ENCODE measurements around the gene HMGXB4.

The HMGXB4 gene

DNA sequence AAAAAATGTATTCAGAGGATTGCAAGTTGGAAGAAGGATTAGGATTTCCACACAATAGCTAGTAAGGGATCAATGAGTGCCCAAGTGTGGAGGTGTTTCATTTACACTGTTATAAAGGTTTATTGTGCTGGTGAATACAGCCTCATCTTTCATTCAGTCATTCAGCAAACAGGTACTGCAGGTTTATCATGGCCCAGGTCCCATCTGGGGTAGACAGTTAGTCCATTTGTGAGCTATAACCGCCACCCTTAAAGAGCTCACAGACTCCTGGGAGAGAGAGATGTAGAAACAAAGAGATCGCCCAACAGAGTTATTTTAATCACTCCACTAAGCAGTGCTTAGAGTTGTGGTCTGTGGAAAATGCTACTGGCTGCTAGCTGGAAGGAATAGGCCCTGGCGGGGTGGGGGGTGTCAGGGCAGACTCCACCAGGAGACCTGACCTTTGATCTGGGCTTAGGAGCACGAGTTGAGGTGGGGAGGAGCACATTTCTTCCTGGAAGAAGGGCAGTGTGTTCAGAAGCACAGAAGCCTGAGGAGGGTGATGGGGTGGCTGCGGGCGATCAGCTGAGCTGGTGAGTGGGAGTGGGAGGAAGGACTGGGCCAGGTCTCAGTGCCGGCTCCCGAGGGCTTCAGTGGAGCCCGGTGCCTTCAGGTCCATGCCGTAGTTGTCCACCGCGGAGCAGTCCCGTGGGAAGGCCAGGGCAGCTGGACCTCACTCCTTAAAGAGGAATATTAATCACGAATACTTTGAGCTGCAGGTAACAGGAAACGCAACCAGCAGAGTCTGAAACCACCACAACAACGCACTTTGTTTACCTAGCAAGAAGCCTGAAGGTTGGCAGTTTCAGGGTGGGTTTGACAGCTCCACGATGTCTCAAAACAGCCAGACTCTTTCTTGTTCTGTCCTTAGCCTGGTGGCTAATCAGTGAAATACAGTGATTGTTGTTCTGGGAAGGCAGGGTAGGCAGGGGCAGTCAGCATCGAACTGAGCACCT, 53.6 kb downstream of the HMGXB4 start:
- Histone ChIP-seq H3K79me2 (ENCODE audit: control insufficient read depth, low read length) (no peaks in the 10 kb centered on the region), H3F3A (ENCODE audit: control insufficient read depth, insufficient read depth) (no peaks in the 10 kb centered on the region), H3K4me3 (ENCODE audit: low read length) (no peak overlapping the region), H3K9me3 (ENCODE audit: control insufficient read depth, insufficient read depth, low read length) (no peaks in the 10 kb centered on the region), H3K9me2 (replicated peaks; ENCODE audit: control insufficient read depth, low read length) (no peaks in the 10 kb centered on the region), H3K27me3 (ENCODE audit: control insufficient read depth, low read length) (no peaks in the 10 kb centered on the region), H3K4me2 (ENCODE audit: low read length) (peak overlapping the region; percentile 12; the same call in 1 of the 2 replicates), H3K27ac (ENCODE audit: low read depth, low read length) (no peak overlapping the region), H4K20me1 (ENCODE audit: control insufficient read depth, insufficient read depth, low read depth, low read length) (no peaks in the 10 kb centered on the region), H3K36me3 (ENCODE audit: control insufficient read depth, low read length) (no peaks in the 10 kb centered on the region), H3K4me1 (ENCODE audit: control insufficient read depth, low read length) (peaks cover 64% of the 10 kb centered on the region)
- TF ChIP-seq, protein P1, sequence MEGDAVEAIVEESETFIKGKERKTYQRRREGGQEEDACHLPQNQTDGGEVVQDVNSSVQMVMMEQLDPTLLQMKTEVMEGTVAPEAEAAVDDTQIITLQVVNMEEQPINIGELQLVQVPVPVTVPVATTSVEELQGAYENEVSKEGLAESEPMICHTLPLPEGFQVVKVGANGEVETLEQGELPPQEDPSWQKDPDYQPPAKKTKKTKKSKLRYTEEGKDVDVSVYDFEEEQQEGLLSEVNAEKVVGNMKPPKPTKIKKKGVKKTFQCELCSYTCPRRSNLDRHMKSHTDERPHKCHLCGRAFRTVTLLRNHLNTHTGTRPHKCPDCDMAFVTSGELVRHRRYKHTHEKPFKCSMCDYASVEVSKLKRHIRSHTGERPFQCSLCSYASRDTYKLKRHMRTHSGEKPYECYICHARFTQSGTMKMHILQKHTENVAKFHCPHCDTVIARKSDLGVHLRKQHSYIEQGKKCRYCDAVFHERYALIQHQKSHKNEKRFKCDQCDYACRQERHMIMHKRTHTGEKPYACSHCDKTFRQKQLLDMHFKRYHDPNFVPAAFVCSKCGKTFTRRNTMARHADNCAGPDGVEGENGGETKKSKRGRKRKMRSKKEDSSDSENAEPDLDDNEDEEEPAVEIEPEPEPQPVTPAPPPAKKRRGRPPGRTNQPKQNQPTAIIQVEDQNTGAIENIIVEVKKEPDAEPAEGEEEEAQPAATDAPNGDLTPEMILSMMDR (IDR thresholded peaks at IDR 0.05; ENCODE audit: low read depth, low read length, poor library complexity, severe bottlenecking): no peak
- TF ChIP-seq EZH2phosphoT487 (IDR thresholded peaks at IDR 0.05; ENCODE audit: borderline replicate concordance, low read length): no peak

DNA sequence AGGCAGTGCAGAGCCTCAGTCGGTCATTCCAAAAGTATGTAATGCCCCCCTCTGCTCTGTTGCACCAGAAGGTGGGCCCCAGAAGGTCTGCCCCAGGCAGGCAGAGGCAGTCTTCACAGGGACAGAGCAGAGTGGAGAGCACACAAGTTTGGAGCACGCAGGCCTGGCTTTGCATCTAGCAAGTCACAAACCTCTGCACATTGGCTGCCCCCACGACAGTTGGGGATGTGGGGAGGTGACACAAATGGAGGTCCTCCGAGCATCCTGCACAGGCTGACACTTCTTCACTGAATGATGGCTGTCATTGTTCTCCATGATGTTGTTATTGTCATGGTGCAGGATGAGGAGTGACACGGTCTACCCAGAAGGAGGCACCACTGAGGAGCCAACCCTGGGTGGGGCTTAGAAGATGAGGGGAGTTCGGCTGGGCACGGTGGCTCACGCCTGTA, 54.3 kb downstream of the HMGXB4 start:
- Histone ChIP-seq H3K27me3 (ENCODE audit: control insufficient read depth, low read length) (no peaks in the 10 kb centered on the region), H3K4me3 (ENCODE audit: low read length) (no peak overlapping the region), H3K4me2 (ENCODE audit: low read length) (peak overlapping the region; percentile 12; the same call in 1 of the 2 replicates), H3K9me2 (replicated peaks; ENCODE audit: control insufficient read depth, low read length) (no peaks in the 10 kb centered on the region), H3F3A (ENCODE audit: control insufficient read depth, insufficient read depth) (no peaks in the 10 kb centered on the region), H3K36me3 (ENCODE audit: control insufficient read depth, low read length) (no peaks in the 10 kb centered on the region), H3K27ac (ENCODE audit: low read depth, low read length) (no peak overlapping the region), H3K4me1 (ENCODE audit: control insufficient read depth, low read length) (peaks cover 56% of the 10 kb centered on the region), H4K20me1 (ENCODE audit: control insufficient read depth, insufficient read depth, low read depth, low read length) (no peaks in the 10 kb centered on the region), H3K9me3 (ENCODE audit: control insufficient read depth, insufficient read depth, low read length) (no peaks in the 10 kb centered on the region), H3K79me2 (ENCODE audit: control insufficient read depth, low read length) (no peaks in the 10 kb centered on the region)
- TF ChIP-seq EZH2phosphoT487 (IDR thresholded peaks at IDR 0.05; ENCODE audit: borderline replicate concordance, low read length): no peak
- TF ChIP-seq, protein P1 (IDR thresholded peaks at IDR 0.05; ENCODE audit: low read depth, low read length, poor library complexity, severe bottlenecking): no peak

DNA sequence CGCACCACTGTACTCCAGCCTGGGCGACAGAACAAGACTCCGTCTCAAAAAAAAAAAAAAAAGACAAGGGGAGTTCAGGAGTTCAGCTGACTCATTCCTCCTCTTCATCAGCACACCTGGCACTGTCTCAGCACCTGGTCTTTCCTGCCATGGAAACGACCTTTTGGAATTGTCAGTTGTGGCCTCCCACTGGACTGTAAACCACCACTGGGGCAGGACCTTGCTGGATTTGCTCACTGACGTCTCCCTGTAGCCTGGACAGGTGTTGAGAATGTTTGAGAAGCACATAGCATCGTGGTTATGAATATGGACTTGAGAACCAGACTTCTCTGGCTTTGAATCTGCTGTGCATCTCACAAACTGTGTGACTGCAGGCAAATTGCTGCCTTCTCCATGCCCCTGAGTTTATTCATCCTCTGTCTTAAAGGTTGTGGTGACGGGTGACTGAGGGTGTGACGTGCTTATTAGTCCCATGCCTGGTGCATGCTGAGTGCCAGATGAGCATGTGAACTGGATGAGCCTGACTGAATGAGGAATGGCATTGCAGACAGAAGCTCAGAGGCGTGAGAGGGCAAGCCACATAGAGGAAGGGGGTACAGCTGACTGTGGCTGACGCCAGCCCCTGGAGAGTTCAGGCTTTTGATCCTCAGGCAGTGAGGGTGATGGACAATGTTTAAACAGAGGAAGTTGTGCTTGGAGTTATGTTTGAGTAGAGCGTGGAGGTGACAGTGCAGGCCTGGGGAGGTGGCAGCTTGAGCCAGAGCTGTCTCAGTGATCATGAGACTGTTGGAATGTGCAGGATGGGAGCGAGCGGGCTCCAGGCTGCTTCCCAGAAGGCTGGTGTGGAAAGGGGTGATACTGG, 55.1 kb downstream of the HMGXB4 start:
- Histone ChIP-seq H3K4me3 (ENCODE audit: low read length) (no peak overlapping the region), H3K27ac (ENCODE audit: low read depth, low read length) (no peak overlapping the region), H3K9me2 (replicated peaks; ENCODE audit: control insufficient read depth, low read length) (no peaks in the 10 kb centered on the region), H3K27me3 (ENCODE audit: control insufficient read depth, low read length) (no peaks in the 10 kb centered on the region), H4K20me1 (ENCODE audit: control insufficient read depth, insufficient read depth, low read depth, low read length) (no peaks in the 10 kb centered on the region), H3K4me1 (ENCODE audit: control insufficient read depth, low read length) (peaks cover 48% of the 10 kb centered on the region), H3F3A (ENCODE audit: control insufficient read depth, insufficient read depth) (no peaks in the 10 kb centered on the region), H3K9me3 (ENCODE audit: control insufficient read depth, insufficient read depth, low read length) (no peaks in the 10 kb centered on the region), H3K4me2 (ENCODE audit: low read length) (no peak overlapping the region), H3K36me3 (ENCODE audit: control insufficient read depth, low read length) (no peaks in the 10 kb centered on the region), H3K79me2 (ENCODE audit: control insufficient read depth, low read length) (no peaks in the 10 kb centered on the region)
- no peak for TF ChIP-seq EZH2phosphoT487 (IDR thresholded peaks at IDR 0.05; ENCODE audit: borderline replicate concordance, low read length)
- TF ChIP-seq, protein P1 (IDR thresholded peaks at IDR 0.05; ENCODE audit: low read depth, low read length, poor library complexity, severe bottlenecking): no peak

All from DOHH2 (cell line).